ENCODE data around the gene CDA. TPM values are rescaled to one million over a fixed set of nuclear protein-coding genes. Genes with fewer than 3 reads are reported as not detected.
A peak's percentile ranks its signal among the peaks of the same experiment; 100 is the strongest.

The CDA gene
- total RNA-seq, 4 donors from 2014 or later = 0.84 to 5.7 (median 3.8) TPM

DNA sequence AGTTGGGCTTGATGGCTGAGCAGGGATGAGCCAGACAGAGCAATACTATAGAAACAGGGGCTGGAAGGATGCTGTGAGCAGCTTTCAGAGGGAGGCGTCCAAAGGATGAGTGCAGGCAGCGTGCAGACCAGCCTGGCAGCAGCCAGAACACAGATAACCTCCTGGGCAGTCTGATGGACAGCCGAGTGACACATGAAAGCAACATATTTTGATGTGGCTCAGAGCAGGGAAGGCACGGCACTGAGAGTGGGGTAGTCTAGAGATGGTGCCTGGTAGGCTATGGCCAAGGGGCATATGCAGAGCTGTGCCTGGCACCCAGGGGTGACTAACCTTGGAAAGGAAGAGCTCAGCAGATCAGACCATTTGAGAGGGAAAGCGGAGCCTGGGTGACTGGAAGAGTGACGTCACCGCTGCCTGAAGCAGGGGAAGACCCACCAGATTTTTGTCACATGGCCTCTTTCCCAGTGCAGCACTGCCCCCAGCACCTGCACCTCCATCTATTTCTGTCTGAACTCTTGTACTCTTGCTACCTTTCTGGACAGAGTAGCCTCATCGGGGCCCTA, 48.0 kb downstream of the CDA start:
- H3K36me3 ChIP-seq = peaks cover 0 to 53% (median 6%) of the 10 kb centered on the region in 3 donors

DNA sequence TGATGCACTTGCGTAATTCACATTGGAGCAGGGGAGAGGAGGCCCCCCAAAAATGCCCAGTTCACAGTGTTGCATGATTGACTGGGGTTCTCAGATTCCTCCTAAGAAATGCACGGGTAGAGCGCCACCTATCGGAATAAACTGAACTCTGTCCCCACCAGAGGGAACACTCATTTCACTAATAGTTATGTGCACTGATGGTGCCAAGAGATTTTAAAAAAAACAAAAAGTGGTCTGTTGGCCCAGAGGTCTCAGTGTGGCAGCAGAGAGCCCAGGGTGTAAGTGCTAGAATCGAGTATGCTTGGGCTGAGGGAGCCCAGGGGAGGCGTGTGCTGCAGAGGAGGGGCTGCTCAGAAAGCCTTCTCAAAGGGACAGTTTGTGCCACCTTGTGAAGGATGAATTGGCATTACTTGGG, 51.3 kb downstream of the CDA start:
- peaks cover 6 to 86% (median 7%) of the 10 kb centered on the region in 3 donors for H3K36me3 ChIP-seq
- TF ChIP-seq, protein P1, sequence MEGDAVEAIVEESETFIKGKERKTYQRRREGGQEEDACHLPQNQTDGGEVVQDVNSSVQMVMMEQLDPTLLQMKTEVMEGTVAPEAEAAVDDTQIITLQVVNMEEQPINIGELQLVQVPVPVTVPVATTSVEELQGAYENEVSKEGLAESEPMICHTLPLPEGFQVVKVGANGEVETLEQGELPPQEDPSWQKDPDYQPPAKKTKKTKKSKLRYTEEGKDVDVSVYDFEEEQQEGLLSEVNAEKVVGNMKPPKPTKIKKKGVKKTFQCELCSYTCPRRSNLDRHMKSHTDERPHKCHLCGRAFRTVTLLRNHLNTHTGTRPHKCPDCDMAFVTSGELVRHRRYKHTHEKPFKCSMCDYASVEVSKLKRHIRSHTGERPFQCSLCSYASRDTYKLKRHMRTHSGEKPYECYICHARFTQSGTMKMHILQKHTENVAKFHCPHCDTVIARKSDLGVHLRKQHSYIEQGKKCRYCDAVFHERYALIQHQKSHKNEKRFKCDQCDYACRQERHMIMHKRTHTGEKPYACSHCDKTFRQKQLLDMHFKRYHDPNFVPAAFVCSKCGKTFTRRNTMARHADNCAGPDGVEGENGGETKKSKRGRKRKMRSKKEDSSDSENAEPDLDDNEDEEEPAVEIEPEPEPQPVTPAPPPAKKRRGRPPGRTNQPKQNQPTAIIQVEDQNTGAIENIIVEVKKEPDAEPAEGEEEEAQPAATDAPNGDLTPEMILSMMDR (IDR thresholded peaks at IDR 0.05) = peak; percentile 56 to 71 (median 67)
- no peak for TF ChIP-seq POLR2A (IDR thresholded peaks at IDR 0.05)

More for the DNA sequence above, 48.0 kb downstream of the CDA start:
- DNase-seq (ENCODE audit: low spot score in 2 of 2) = no peak
- Histone ChIP-seq H3K27me3 (no peaks in the 10 kb centered on the region), H3K27ac (no peak overlapping the region), H3K9me3 (no peaks in the 10 kb centered on the region), H3K4me3 (no peak overlapping the region), H3K4me1 (peaks cover 0 to 32% (median 12%) of the 10 kb centered on the region in 4 donors)
- WGBS, 2 donors = 88 to 91% methylated on average over 8 of the region's 8 CpGs
- TF ChIP-seq EP300 (IDR thresholded peaks at IDR 0.05) = no peak
- TF ChIP-seq POLR2A (IDR thresholded peaks at IDR 0.05) = no peak
- TF ChIP-seq, protein P1 (IDR thresholded peaks at IDR 0.05) = no peak

DNA sequence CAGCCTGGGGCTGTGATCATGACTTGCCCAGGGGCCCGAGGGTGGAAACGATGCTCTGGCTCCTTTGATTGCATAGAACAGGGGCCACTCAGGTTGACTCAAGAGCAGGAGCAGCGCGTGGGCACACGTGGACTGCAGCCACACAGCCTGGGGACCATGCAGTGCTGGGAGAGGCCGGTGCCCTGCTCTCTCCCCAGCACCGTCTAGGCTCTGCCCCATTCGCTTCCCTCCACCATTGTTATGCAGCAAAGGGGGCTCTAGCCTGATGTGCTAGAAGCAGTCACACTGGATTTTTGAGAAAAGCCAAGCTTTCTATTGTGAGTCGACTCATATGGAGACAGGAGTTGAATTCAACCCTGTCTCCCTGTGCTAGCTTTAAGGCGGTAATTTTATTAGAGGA, 53.1 kb downstream of the CDA start:
- Histone ChIP-seq H3K4me3 (no peak overlapping the region), H3K36me3 (peaks cover 6 to 100% (median 7%) of the 10 kb centered on the region in 3 donors), H3K9me3 (no peaks in the 10 kb centered on the region), H3K4me1 (no peaks in the 10 kb centered on the region), H3K27me3 (no peaks in the 10 kb centered on the region), H3K27ac (no peak overlapping the region)
- no peak for TF ChIP-seq EP300 (IDR thresholded peaks at IDR 0.05)
- TF ChIP-seq, protein P1 (IDR thresholded peaks at IDR 0.05) = no peak
- no peak for TF ChIP-seq POLR2A (IDR thresholded peaks at IDR 0.05)
- DNase-seq (ENCODE audit: low spot score in 2 of 2) = no peak
- WGBS, 2 donors = 64 to 70% methylated on average over 9 to 10 of the region's 10 CpGs

More for the DNA sequence above, 51.3 kb downstream of the CDA start:
- no peak overlapping the region for H3K27ac ChIP-seq
- DNase-seq (ENCODE audit: low spot score in 2 of 2) = peak in 1 of 2 donors; percentile 61
- 27% methylated on average over 6 of the region's 6 CpGs for WGBS, 2 donors
- no peaks in the 10 kb centered on the region for H3K9me3 ChIP-seq
- no peak overlapping the region for H3K4me3 ChIP-seq
- H3K27me3 ChIP-seq = no peaks in the 10 kb centered on the region
- peaks cover 0 to 13% (median under 1%) of the 10 kb centered on the region in 4 donors for H3K4me1 ChIP-seq

DNA sequence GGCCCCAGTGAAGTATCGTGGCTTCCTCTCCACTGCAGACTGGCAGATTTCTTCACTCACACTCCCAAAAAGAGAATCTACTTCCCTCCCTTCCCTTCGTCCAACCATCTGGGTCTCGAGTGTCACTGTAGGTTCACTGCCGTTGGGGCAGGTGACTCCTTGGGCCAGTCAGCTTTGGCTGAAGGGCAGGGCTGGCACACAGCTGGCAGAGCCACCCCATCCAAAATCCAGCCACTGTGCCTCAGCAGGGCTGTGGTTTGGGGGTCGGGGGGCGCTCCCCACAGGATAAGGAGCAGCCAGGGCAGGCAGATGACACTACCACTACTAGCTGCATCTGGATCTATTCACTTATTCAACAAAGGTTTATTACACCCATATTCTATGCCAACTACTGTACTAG, 54.2 kb downstream of the CDA start:
- Histone ChIP-seq H3K27ac (no peak overlapping the region), H3K4me3 (no peak overlapping the region), H3K36me3 (peaks cover 6 to 100% (median 7%) of the 10 kb centered on the region in 3 donors), H3K4me1 (no peaks in the 10 kb centered on the region), H3K9me3 (no peaks in the 10 kb centered on the region), H3K27me3 (no peaks in the 10 kb centered on the region)
- no peak for DNase-seq (ENCODE audit: low spot score in 2 of 2)
- WGBS, 2 donors = 64 to 81% methylated on average over 6 of the region's 6 CpGs
- TF ChIP-seq POLR2A (IDR thresholded peaks at IDR 0.05) = no peak
- no peak for TF ChIP-seq EP300 (IDR thresholded peaks at IDR 0.05)
- TF ChIP-seq, protein P1 (IDR thresholded peaks at IDR 0.05) = no peak

DNA sequence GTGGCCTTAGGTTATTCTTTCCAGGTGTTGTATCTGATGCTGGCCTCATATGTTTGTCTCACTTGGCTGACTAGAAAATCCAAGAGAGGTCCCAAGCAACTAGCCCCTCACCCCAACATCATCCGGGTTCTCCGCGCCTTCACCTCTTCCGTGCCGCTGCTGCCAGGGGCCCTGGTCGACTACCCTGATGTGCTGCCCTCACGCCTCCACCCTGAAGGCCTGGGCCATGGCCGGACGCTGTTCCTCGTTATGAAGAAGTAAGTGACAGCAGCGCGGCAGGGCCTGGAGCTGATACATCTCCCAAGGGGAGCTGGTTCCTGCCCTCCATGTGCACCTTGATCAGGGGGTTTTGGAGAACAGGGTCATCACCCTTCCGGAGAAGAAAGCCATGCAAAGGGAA, 55.5 kb downstream of the CDA start:
- Histone ChIP-seq H3K9me3 (no peaks in the 10 kb centered on the region), H3K4me1 (no peaks in the 10 kb centered on the region), H3K36me3 (peaks cover 4 to 100% (median 7%) of the 10 kb centered on the region in 3 donors), H3K4me3 (no peak overlapping the region), H3K27ac (no peak overlapping the region), H3K27me3 (no peaks in the 10 kb centered on the region)
- no peak for TF ChIP-seq EP300 (IDR thresholded peaks at IDR 0.05)
- TF ChIP-seq, protein P1 (IDR thresholded peaks at IDR 0.05) = no peak
- no peak for TF ChIP-seq POLR2A (IDR thresholded peaks at IDR 0.05)
- WGBS, 2 donors = 89 to 94% methylated on average over 13 of the region's 13 CpGs
- no peak for DNase-seq (ENCODE audit: low spot score in 2 of 2)
